Upper lobe of left lung (tissue), 4 donors: ENCODE data around the gene ODAD3.
A peak's percentile ranks its signal among the peaks of the same experiment; 100 is the strongest.

Experiments used
- POLR2AphosphoS5 ChIP-seq, 2 donors: sonication (generic); formaldehyde crosslinking; IDR thresholded peaks; one replicate each; pipeline ENCODE4 v1.5.1; 2017; ENCODE audit warnings: antibody characterized with exemption in 2 of 2
- TF ChIP-seq, protein P1 (sequence below), 6 experiments: fragments of 450-650 bp in 4 of 6; fragments of 200-600 bp in 2 of 6; sonication (generic) in 2 of 6; IDR thresholded peaks; one replicate each; pipeline ENCODE4 v1.5.1; 2016 to 2019; ENCODE audit warnings: antibody characterized with exemption in 6 of 6

DNA sequence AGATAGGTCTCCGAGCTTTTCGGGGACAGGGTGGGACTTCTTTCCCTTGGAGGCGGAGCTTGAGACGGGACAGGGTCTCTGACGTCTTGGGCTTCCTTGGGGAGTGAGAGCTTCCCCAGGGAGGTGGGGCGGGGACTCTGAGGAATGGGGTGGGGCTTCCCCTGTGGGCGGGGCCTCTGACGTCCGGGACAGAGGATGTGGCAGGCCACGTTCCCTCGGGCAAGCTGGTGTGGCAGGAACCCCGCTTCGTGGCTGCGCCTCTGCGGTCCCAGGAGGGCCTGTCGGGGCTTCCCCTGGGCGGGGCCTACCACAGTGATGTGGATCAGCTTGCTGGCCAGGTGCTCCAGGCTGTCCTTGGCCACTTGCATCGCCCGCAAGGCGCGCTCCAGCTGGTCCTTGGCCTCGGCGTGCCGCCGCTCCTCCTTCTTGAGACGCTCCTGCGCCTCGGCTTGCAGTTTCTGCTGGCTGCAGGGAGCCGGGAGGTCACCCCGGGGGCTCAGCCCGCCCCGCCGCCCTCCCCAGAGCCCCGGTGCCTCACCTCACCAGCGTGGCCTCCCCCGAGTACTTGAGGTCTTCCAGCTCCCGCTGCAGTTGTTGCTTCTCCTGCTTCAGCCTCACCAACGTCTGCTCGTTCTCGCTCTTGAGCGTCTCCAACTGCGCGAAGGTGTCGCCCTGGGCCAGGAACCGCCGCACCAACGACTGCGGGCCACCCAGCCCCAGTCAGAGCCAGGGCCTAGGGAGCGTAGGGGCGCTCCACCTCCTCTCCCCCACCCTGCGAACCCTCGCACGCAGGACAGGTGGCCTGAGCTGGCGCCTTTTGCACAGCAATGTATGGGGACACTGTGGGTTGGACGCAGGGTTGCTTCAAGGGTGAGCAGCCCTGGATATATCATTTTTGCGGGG, 12.5 kb downstream of the ODAD3 start:
- TF ChIP-seq POLR2AphosphoS5 (IDR thresholded peaks at IDR 0.05): peak in 1 of 2 donors; percentile 55
- TF ChIP-seq, protein P1, sequence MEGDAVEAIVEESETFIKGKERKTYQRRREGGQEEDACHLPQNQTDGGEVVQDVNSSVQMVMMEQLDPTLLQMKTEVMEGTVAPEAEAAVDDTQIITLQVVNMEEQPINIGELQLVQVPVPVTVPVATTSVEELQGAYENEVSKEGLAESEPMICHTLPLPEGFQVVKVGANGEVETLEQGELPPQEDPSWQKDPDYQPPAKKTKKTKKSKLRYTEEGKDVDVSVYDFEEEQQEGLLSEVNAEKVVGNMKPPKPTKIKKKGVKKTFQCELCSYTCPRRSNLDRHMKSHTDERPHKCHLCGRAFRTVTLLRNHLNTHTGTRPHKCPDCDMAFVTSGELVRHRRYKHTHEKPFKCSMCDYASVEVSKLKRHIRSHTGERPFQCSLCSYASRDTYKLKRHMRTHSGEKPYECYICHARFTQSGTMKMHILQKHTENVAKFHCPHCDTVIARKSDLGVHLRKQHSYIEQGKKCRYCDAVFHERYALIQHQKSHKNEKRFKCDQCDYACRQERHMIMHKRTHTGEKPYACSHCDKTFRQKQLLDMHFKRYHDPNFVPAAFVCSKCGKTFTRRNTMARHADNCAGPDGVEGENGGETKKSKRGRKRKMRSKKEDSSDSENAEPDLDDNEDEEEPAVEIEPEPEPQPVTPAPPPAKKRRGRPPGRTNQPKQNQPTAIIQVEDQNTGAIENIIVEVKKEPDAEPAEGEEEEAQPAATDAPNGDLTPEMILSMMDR (IDR thresholded peaks at IDR 0.05): no peak
